NK-92 treated with Interleukin-12 subunit alpha and Interleukin-12 subunit beta, amount 100 ng/mL, for 24 hours (cell line): ENCODE results near the gene MRPL20.
"Not testable (repeated sequence)": the region's sequence is repeated elsewhere in the genome, so short reads cannot be mapped to it uniquely, and the experiment has no call there.

ENCODE experiments used
- DNase-seq: peaks from one replicate; lab custom pipeline; 2025; lab: John Stamatoyannopoulos, UW

The MRPL20 gene

DNA sequence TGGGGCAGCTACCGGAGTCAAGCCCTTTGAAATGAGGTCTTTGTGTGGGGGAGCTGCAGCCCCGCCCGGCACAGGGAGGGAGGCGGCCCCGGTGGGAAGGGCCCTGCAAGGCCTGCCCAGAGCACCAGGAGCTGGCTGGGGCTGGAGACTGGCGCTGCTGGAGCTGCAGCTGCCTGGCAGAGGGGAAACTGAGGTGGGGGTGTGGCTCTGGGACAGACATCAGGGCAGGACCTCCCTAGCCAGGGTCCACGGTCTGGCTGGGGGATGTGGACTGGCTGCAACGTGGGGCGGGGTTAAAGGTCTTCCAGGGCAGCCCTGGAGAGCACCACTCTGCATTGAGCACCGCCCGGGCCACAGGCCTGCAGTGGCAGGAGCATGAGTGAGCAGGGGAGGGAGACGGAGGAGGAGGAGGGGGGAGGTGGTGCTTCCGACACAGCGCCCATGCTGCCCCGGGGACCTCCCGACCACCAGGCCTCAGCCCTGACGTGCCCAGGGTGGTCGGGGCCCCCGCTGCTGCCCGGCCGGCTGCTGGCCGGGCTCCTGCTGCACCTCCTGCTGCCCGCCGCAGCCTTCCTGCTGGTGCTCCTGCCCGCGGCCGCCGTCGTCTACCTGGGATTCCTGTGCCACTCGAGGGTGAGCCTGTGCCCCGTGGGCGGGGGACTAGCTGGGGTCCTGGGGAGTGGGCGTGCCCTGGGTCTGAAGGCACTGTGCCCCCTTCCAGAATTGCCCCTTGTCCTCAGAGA is 18.8 kb upstream of the MRPL20 start:
- no peak for DNase-seq

DNA sequence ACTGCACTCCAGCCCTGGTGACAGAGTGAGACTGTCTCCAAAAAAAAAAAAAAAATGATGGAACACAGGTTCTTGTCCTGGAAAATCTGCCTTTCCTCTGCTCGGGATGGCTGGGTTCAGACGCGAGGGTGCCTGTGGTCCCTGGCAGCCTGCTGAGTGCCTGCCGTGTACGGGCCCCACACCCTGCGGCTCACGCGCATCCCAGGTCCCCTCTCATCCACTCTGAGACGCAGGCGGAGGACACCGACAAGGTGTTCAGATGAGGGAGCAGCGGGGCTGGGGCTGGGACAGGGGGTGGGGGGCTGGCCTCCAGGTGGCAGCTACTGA is 18.3 kb upstream of the MRPL20 start:
- no peak for DNase-seq

DNA sequence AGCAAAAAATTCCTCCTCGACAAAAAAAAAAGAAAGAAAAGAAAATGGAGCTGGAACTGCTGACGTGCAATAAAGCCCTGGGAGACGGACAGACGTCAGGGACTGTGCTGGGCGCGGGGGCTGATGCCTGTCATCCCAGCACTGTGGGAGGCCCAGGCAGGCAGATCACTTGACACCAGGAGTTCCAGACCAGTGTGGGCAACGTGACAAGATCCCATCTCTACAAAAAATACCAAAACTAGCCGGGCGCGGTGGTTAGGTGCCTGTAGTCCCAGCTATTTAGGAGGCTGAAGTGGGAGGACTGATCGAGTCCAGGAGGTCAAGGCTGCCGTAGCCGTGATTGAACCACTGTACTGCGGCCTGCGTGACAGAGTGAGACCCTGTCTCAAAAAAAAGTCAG is 17.6 kb upstream of the MRPL20 start:
- no peak for DNase-seq

DNA sequence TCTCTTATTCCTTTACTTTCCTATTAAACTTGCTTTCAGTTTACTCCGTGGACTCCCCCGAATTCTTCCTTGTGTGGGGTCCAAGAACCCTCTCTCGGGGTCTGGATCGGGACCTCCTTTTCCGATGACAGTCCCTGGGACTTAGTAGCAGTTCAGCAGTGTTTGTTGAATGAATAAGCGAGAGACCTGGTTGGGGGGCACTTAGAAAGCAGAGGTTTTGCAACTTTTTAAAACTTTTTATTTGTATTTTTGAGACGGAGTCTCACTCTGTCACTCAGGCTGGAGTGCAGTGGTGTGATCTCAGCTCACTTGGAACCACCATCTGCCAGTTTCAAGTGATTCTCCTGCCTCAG is 16.1 kb upstream of the MRPL20 start:
- DNase-seq, result no peak

DNA sequence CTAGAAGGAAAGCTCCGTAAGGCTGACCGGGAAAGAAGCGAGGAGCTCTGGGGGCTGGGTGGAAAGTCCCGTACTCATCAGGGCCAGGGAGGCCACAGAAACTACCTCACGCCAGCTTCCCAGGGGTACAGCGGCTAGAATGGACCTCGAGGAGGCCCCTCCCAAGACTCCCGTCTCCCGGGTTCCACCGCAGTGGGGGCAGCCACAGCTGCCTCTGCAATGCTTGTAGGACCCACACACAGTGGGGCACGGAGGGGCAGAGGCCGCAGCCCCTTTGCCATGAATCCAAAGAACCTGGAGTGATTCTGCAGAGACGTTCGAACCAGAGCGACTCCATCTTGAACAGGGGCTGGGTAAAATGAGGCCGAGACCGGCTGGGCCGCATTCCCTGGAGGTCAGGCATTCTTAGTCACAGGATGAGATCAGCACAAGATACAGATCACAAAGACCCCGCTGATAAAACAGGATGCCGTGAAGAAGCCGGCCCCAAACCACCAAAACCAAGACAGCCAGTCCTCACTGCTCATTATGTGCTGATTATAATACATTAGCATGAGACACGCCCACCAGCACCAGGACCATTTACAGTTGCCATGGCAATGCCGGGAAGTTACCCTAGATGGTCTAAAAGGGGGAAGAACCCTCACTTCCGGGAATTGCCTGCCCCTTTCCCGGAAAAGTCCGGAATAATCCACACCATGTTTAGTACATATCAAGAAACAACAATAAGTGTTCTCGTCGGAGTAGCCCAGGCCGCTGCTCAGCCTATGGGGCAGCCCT is 15.6 kb upstream of the MRPL20 start:
- no peak for DNase-seq

GRCh38 chr1:1421907-1422464 is 14.9 kb upstream of the MRPL20 start:
- DNase-seq, result no peak

GRCh38 chr1:1421147-1421906 is 14.2 kb upstream of the MRPL20 start, which contains the start of gene ANKRD65:
Gene ANKRD65 (minus strand): TSS chr1:1421276. CDS start chr1:1421005, 271 bp downstream.
- DNase-seq, result no peak

GRCh38 chr1:1420654-1421141 is 13.6 kb upstream of the MRPL20 start:
- DNase-seq, result no peak

GRCh38 chr1:1419813-1420653 is 12.9 kb upstream of the MRPL20 start:
- no peak for DNase-seq

DNA sequence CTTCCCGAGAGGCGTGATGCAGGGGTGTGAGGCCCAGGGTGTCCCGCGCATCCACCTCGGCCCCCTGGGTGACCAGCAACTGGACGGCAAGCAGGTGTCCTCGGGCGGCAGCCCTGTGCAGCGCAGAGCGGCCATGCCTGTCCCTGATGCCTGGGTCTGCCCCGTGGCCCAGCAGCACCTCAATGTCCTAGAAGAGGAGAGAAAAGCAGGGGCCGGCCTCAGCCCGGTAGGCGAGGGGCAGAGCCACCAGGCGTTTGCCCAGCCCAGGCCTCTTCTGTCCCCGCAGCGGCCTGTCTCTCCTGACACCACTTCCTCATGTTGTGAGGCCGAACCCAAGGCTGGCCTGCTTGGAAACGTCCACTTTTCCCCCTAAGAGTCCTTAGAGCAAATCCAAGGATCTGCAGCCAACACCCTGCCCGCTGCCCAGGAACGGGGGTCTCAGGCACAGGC is 12.3 kb upstream of the MRPL20 start:
- DNase-seq, result no peak

GRCh38 chr1:1418464-1419362 is 11.6 kb upstream of the MRPL20 start:
- no peak for DNase-seq

GRCh38 chr1:1417825-1418463 is 10.9 kb upstream of the MRPL20 start:
- DNase-seq, result not testable (repeated sequence)

GRCh38 chr1:1417396-1417795 is 10.3 kb upstream of the MRPL20 start:
- DNase-seq, result not testable (repeated sequence)

DNA sequence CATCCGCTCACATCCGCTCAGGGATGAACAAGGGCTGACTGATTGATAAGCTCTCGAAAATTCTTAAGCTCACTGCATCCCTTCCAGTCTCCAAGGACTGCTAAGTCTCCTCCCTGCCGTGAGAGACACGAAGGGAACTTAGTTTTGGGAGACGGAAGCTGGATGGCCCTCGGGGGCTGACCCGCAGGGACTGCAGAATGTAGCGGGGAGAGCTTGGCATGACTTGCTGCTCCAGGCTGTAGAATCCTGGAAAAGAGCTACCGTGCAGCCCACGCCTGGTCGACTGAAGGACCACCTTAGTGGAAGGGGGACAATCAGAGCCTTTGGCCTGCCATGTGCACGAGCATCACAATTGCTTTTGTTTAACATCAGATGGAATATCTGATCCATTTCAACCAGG is 8.7 kb upstream of the MRPL20 start:
- no peak for DNase-seq

DNA sequence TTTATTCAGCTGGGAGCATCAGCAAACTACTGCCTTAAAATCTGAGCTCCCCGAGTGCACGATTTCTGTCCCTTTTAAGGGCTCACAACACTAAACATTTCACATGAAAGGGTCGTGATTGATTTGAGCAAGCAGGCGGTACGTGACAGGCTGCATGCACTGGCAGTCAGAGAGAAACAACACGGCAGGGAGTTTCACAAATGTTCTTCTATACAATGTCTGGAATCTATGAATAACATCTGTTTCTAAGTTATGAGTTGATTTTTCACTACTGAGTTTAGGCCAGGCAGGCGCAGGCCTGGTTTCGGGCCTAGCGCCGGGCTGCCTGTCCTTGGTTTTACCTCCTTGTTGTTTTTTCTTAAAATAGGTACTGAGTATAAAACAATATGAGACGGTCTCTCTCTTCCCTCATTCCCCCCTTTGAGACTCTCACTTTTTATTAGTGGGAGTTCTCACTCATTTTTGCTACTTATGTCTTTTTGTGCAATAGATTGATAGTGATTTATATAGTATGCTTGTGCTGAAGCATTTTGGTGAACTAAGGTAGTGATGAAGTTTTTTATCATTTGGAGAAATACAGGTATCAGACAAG is 5.3 kb upstream of the MRPL20 start:
- DNase-seq, result not testable (repeated sequence)

DNA sequence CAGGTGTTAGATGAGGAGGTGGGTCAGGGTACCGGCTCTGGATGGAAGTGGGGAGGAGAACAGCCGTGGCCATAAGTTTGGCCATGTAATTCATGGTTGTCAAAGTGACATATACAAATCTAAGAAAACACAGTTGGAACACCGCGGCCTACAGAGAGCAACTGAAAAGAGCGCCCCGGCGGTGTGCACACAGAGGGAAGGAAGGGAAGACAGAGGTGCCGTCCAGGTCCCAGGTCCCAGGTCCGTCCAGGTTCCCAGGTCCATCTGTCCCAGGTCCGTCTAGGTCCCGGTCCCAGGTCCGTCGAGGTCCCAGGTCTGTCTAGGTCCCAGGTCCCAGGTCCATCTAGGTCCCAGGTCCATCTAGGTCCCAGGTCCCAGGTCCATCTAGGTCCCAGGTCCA is 4.5 kb upstream of the MRPL20 start:
- DNase-seq, result no peak

- not testable (repeated sequence) for DNase-seq
Measured at GRCh38 chr1:1410238-1410637, 3.1 kb upstream of the MRPL20 start.

DNA sequence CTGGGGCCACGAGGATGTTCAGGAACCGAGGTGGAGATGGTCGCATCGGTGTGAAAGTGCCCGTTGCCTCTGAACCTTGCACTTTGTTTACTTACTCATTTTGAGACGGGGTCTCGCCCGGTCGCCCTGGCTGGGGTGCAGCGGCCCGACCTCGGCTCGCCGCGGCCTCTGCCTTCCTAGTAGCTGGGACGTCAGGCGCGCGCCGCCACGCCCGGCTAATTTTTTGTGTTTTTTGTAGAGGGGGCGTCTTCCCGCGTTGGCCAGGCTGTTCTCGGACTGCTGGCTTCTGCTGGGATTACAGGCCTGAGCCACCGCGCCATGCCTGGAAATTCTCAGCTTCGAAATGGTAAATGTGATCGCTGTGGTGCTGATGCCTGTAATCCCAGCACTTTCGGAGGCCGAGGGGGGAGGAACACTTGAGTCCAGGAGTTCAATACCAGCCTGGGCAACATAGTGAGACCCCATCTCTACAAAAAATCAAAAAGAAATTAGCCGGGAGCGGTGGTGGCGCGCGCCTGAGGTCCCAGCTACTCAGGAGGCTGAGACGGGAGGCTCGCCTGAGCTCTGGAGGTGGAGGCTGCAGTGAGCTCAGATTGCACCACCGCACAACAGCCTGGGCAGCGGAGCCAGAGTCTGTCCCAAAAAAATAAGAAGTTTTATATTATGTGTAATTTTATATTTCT is 684 bp upstream of the MRPL20 start:
- no peak for DNase-seq
